ENCODE measurements around the gene CGB3.

- TF ChIP-seq TCF7L2 (IDR thresholded peaks at IDR 0.05; ENCODE audit: borderline replicate concordance, extremely low read depth, insufficient read depth, insufficient read length) (no peak), RAD21 (IDR thresholded peaks at IDR 0.05; ENCODE audit: low read depth) (no peak), YY1 (IDR thresholded peaks at IDR 0.05; ENCODE audit: extremely low read depth, insufficient replicate concordance, low read depth, low read length) (no peak), POLR2A (IDR thresholded peaks at IDR 0.05; ENCODE audit: borderline replicate concordance, extremely low read depth, insufficient read depth, insufficient read length) (no peak), FOSL1 (IDR thresholded peaks at IDR 0.05; ENCODE audit: low read depth) (no peak)
These were observed 13.7 kb downstream of the CGB3 start for GRCh38 chr19:49010453-49010852.

Measured in HCT116 (cell line).